Stimulated activated CD8-positive, alpha-beta memory T cell treated with anti-CD3 and anti-CD28 coated beads, Interleukin-2, amount 100 ng/mL, for 1 hour (primary cell): ENCODE data around the gene MYO7B.

Source experiments
- DNase-seq, 2 donors: peaks; one replicate each; pipeline ENCODE4 v3.0.0-alpha.2; 2020; ENCODE audit warnings: low read depth in 2 of 2

MYO7B gene

GRCh38 chr2:127535422-127535901 lies at the start of gene MYO7B:
MYO7B (plus strand) TSS chr2:127535683; CDS start chr2:127559723, 24,040 bp downstream.
- DNase-seq = no peak

GRCh38 chr2:127485694-127486071 lies 49.8 kb upstream of the MYO7B start:
- DNase-seq = no peak

- DNase-seq = no peak
Observed at GRCh38 chr2:127486247-127487058, 49.0 kb upstream of the MYO7B start.

GRCh38 chr2:127490283-127490682 lies 45.2 kb upstream of the MYO7B start:
- no peak for DNase-seq

GRCh38 chr2:127498386-127498785 lies 37.1 kb upstream of the MYO7B start:
- DNase-seq = no peak

- no peak for DNase-seq
Observed at GRCh38 chr2:127503491-127503890, 32.0 kb upstream of the MYO7B start.

GRCh38 chr2:127504552-127505430 lies 30.7 kb upstream of the MYO7B start:
- no peak for DNase-seq

- DNase-seq = no peak
Observed at GRCh38 chr2:127506510-127506909, 29.0 kb upstream of the MYO7B start.

- no peak for DNase-seq
Observed at GRCh38 chr2:127508023-127508630, 27.4 kb upstream of the MYO7B start.

GRCh38 chr2:127508631-127509034 lies 26.9 kb upstream of the MYO7B start:
- DNase-seq = no peak

- DNase-seq = no peak
Observed at GRCh38 chr2:127510073-127510472, 25.4 kb upstream of the MYO7B start.

GRCh38 chr2:127511090-127511695 lies 24.3 kb upstream of the MYO7B start:
- DNase-seq = no peak

GRCh38 chr2:127511917-127512316 lies 23.6 kb upstream of the MYO7B start:
- DNase-seq = no peak

- DNase-seq = no peak
Observed at GRCh38 chr2:127512362-127512761, 23.1 kb upstream of the MYO7B start.

GRCh38 chr2:127514076-127514475 lies 21.4 kb upstream of the MYO7B start:
- no peak for DNase-seq

- DNase-seq = no peak
Observed at GRCh38 chr2:127514485-127514884, 21.0 kb upstream of the MYO7B start.

- no peak for DNase-seq
Observed at GRCh38 chr2:127515383-127515915, 20.0 kb upstream of the MYO7B start.

- DNase-seq = no peak
Observed at GRCh38 chr2:127516041-127516762, 19.3 kb upstream of the MYO7B start.

- no peak for DNase-seq
Observed at GRCh38 chr2:127517465-127517864, 18.0 kb upstream of the MYO7B start.

- DNase-seq = no peak
Observed at GRCh38 chr2:127520424-127520823, 15.1 kb upstream of the MYO7B start.
